Neural cell (in vitro differentiated cells): ENCODE measurements around the gene TNFAIP8. TPM values are rescaled to one million over a fixed set of nuclear protein-coding genes. Genes with fewer than 3 reads are reported as not detected.

Experiments used
- H2AFZ ChIP-seq: fragments of 200-600, 300-800 bp; sonication (generic), shearing (Covaris generic); 2 replicates; pipeline ENCODE4 v1.6.0; 2014; ENCODE audit warnings: low read depth, mild to moderate bottlenecking, antibody characterized with exemption, low read length, moderate library complexity
- H3F3A ChIP-seq: fragments of 200-600 bp; shearing (Covaris generic); 2 replicates; pipeline ENCODE4 v1.6.1; 2016; ENCODE audit warnings: mild to moderate bottlenecking, moderate library complexity, mixed read lengths, antibody characterized with exemption, low read length; ENCODE audit not compliant: insufficient read depth, poor library complexity, severe bottlenecking
- H3K27ac ChIP-seq: fragments of 200-600, 300-800 bp; sonication (generic), shearing (Covaris generic); 2 replicates; pipeline ENCODE4 v1.5.1; 2014; ENCODE audit warnings: mild to moderate bottlenecking, low read length, moderate library complexity
- H3K27me3 ChIP-seq: fragments of 300-800, 200-600 bp; sonication (generic), shearing (Covaris generic); 2 replicates; pipeline ENCODE4 v1.6.0; 2014; ENCODE audit warnings: mild to moderate bottlenecking, low read depth, low read length, moderate library complexity; ENCODE audit not compliant: insufficient read depth
- H3K36me3 ChIP-seq: fragments of 300-800, 200-600 bp; sonication (generic), shearing (Covaris generic); 2 replicates; pipeline ENCODE4 v1.5.1; 2014; ENCODE audit warnings: mild to moderate bottlenecking, antibody characterized with exemption, low read length, moderate library complexity; ENCODE audit not compliant: insufficient read depth
- H3K4me2 ChIP-seq: fragments of 300-800, 200-600 bp; sonication (generic), shearing (Covaris generic); 2 replicates; pipeline ENCODE4 v1.6.0; 2014; ENCODE audit warnings: mild to moderate bottlenecking, low read length
- H3K4me3 ChIP-seq: fragments of 300-800, 200-600 bp; sonication (generic), shearing (Covaris generic); 2 replicates; pipeline ENCODE4 v1.5.1; 2014; ENCODE audit warnings: mild to moderate bottlenecking, low read length, moderate library complexity
- H3K79me2 ChIP-seq: fragments of 200-600 bp; shearing (Covaris generic); replicated peaks from 2 replicates; pipeline ENCODE4 v1.6.0; 2014; ENCODE audit warnings: mild to moderate bottlenecking, low read length, moderate library complexity; ENCODE audit not compliant: insufficient read depth
- H3K9ac ChIP-seq: fragments of 300-800, 200-600 bp; sonication (generic), shearing (Covaris generic); 2 replicates; pipeline ENCODE4 v1.6.1; 2016; ENCODE audit warnings: mild to moderate bottlenecking, low read length, mixed read lengths
- H3K9me2 ChIP-seq: fragments of 200-600 bp; shearing (Covaris generic); 2 replicates; pipeline ENCODE4 v1.6.1; 2016; ENCODE audit warnings: mild to moderate bottlenecking, low read length, mixed read lengths; ENCODE audit not compliant: insufficient read depth
- H3K9me3 ChIP-seq: fragments of 200-600, 300-800 bp; sonication (generic), shearing (Covaris generic); 2 replicates; pipeline ENCODE4 v1.6.1; 2016; ENCODE audit warnings: mild to moderate bottlenecking, mixed run types, low read length, moderate library complexity, mixed read lengths
- H4K20me1 ChIP-seq: fragments of 200-600 bp; shearing (Covaris generic); 2 replicates; pipeline ENCODE4 v1.6.1; 2016; ENCODE audit warnings: mild to moderate bottlenecking, mixed run types; ENCODE audit not compliant: insufficient read depth
- CTCF ChIP-seq: fragments of 450-650 bp; IDR thresholded peaks from 2 replicates; pipeline ENCODE4 v1.5.1; 2014; ENCODE audit warnings: antibody characterized with exemption, mild to moderate bottlenecking, moderate library complexity; ENCODE audit not compliant: poor library complexity, severe bottlenecking
- EP300 ChIP-seq: fragments of 450-650 bp; conservative IDR thresholded peaks from 2 replicates; pipeline ENCODE4 v1.6.1; 2014; ENCODE audit warnings: antibody characterized with exemption, mild to moderate bottlenecking, moderate library complexity; ENCODE audit not compliant: poor library complexity, severe bottlenecking
- EZH2 ChIP-seq: fragments of 200-600, 300-800 bp; shearing (Covaris generic), sonication (generic); IDR thresholded peaks from 2 replicates; pipeline ENCODE4 v1.6.1; 2014; ENCODE audit warnings: antibody characterized with exemption, low read length, borderline replicate concordance, mild to moderate bottlenecking; ENCODE audit not compliant: insufficient read depth, poor library complexity, severe bottlenecking
- MXI1 ChIP-seq: fragments of 450-650 bp; conservative IDR thresholded peaks from 2 replicates; pipeline ENCODE4 v1.6.1; 2014; ENCODE audit warnings: antibody characterized with exemption, mild to moderate bottlenecking; ENCODE audit not compliant: poor library complexity, severe bottlenecking
- POLR2AphosphoS5 ChIP-seq: IDR thresholded peaks from 2 replicates; pipeline ENCODE4 v1.6.1; 2012
- RAD21 ChIP-seq: fragments of 450-650 bp; conservative IDR thresholded peaks from 2 replicates; pipeline ENCODE4 v1.6.1; 2014; ENCODE audit warnings: antibody characterized with exemption, mild to moderate bottlenecking, moderate library complexity
- REST ChIP-seq: IDR thresholded peaks from 2 replicates; pipeline ENCODE4 v1.6.1; 2012; ENCODE audit warnings: borderline replicate concordance
- SMC3 ChIP-seq: fragments of 450-650 bp; conservative IDR thresholded peaks from 2 replicates; pipeline ENCODE4 v1.6.1; 2014; ENCODE audit warnings: antibody characterized with exemption, mild to moderate bottlenecking, moderate library complexity; ENCODE audit not compliant: poor library complexity
- TAF1 ChIP-seq: IDR thresholded peaks from 2 replicates; pipeline ENCODE4 v1.6.1; 2012; ENCODE audit warnings: low read depth
- polyA plus RNA-seq: library from polyadenylated mRNA; depleted of rRNA; stranded (reverse); fragments of >200 nt; gene quantifications from 2 replicates; pipeline ENCODE4 v1.2.3, GENCODE V29; 2014

The TNFAIP8 gene
- polyA plus RNA-seq, 1 donor from 2014 or later, result 0.26 TPM

GRCh38 chr5:119409235-119409815, 53.5 kb downstream of the TNFAIP8 start:
- H4K20me1 ChIP-seq, result no peaks in the 10 kb centered on the region
- no peaks in the 10 kb centered on the region for H3K9me3 ChIP-seq
- H3K27ac ChIP-seq, result no peak overlapping the region
- TF ChIP-seq TAF1, result no peak
- no peak for TF ChIP-seq RAD21
- no peak for TF ChIP-seq REST
- TF ChIP-seq CTCF, result no peak
- TF ChIP-seq EZH2, result no peak
- no peak for TF ChIP-seq POLR2AphosphoS5
- no peak for TF ChIP-seq SMC3
- no peak for TF ChIP-seq EP300
- no peak for TF ChIP-seq MXI1
- H3K9me2 ChIP-seq, result no peaks in the 10 kb centered on the region
- H2AFZ ChIP-seq, result no peak overlapping the region
- H3K27me3 ChIP-seq, result no peaks in the 10 kb centered on the region
- H3F3A ChIP-seq, result no peaks in the 10 kb centered on the region
- no peak overlapping the region for H3K4me3 ChIP-seq
- H3K4me2 ChIP-seq, result no peak overlapping the region
- H3K36me3 ChIP-seq, result no peaks in the 10 kb centered on the region
- H3K79me2 ChIP-seq, result no peaks in the 10 kb centered on the region
- no peak overlapping the region for H3K9ac ChIP-seq

GRCh38 chr5:119410448-119411159, 54.8 kb downstream of the TNFAIP8 start:
- Histone ChIP-seq H3K79me2 (no peaks in the 10 kb centered on the region), H3K27me3 (no peaks in the 10 kb centered on the region), H3K36me3 (no peaks in the 10 kb centered on the region), H3K27ac (no peak overlapping the region), H3K9ac (no peak overlapping the region), H4K20me1 (no peaks in the 10 kb centered on the region), H2AFZ (no peak overlapping the region), H3K9me3 (no peaks in the 10 kb centered on the region), H3K4me2 (no peak overlapping the region), H3K4me3 (no peak overlapping the region), H3K9me2 (no peaks in the 10 kb centered on the region), H3F3A (no peaks in the 10 kb centered on the region)
- TF ChIP-seq REST (no peak), RAD21 (no peak), EP300 (no peak), EZH2 (no peak), MXI1 (no peak), SMC3 (no peak), TAF1 (no peak), POLR2AphosphoS5 (no peak), CTCF (no peak)
